ENCODE results near the gene BPTF. TPM values are rescaled to one million over a fixed set of nuclear protein-coding genes. Genes with fewer than 3 reads are reported as not detected.
"Not testable (repeated sequence)": the region's sequence is repeated elsewhere in the genome, so short reads cannot be mapped to it uniquely, and the experiment has no call there.

BPTF gene
- total RNA-seq, 1 experiment from 2014 or later = 24.1 TPM

DNA sequence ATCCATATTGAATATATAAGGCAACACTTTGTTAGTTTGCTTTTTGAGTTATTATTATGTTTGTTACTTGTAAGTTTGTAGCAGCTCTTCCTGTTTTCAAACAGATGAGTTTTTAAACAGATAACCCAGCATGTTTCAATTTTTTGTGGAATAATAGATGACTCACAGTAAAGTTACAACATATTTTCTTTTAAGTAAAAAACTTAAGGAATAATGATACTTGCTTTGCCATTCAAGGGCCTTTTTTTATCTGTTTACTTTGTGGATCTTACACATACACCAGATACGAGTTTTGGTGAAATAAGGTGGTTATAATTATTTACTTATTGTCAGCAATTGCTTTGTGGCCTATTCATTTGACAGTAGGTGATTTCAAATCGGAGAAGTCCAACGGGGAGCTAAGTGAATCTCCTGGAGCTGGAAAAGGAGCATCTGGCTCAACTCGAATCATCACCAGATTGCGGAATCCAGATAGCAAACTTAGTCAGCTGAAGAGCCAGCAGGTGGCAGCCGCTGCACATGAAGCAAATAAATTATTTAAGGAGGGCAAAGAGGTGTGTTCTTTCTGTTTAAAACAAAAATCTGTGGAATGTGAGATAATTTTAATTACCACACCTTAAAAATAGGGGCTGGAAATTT is 66.3 kb downstream of the BPTF start:
- peak; percentile 68 for DNase-seq (ENCODE audit: low read depth)

DNA sequence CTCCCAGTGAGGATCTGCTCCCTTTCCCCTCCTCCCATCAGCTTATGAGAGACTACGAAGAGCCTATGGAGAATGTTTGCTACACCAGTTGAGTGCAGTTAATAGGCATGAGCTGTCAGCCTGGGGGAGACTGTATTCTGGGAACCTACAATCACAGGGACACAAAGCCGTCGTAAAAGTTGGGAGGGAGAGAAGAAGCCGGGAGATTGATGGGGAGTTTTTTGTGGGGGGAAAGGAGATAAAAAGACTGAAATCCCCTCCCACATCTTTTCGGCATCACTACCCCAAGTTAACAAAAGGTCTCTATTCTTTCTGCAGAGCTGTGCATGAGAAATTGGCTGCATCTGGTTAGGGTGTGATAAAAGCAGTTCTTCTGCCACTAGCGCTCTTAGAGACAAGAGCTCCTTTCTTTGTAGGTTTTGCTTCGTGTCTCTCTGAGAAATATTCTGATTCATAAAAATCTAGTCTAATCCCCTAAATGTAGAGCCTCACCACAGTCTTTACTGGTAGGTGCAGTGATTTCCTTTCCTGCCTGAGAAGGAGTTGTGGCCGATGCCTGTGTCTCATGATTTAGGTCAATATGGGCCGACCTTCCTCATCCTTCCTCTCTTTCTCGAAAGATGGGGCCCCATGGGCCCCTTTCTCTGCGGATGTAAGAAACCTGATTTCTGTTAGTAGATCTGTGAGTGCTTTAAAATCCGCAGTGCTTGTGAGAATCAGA is 77.4 kb downstream of the BPTF start:
- DNase-seq (ENCODE audit: low read depth) = no peak

DNA sequence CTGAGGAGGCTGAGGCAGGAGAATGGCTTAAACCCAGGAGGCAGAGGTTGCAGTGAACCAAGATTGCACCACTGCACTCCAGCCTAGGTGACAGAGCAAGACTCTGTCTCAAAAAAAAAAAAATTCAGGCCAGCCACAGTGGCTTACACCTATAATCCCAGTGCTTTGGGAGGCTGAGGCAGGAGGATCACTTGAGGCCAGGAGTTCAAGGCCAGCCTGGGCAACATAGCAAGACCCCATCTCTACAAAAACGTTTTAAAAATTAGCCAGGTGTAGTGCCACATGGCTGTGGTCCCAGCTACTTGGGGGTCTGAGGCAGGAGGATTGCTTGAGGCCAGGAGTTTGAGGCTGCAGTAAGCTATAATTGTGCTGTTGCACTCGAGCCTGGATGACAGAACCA is 80.0 kb downstream of the BPTF start:
- not testable (repeated sequence) for DNase-seq (ENCODE audit: low read depth)

DNA sequence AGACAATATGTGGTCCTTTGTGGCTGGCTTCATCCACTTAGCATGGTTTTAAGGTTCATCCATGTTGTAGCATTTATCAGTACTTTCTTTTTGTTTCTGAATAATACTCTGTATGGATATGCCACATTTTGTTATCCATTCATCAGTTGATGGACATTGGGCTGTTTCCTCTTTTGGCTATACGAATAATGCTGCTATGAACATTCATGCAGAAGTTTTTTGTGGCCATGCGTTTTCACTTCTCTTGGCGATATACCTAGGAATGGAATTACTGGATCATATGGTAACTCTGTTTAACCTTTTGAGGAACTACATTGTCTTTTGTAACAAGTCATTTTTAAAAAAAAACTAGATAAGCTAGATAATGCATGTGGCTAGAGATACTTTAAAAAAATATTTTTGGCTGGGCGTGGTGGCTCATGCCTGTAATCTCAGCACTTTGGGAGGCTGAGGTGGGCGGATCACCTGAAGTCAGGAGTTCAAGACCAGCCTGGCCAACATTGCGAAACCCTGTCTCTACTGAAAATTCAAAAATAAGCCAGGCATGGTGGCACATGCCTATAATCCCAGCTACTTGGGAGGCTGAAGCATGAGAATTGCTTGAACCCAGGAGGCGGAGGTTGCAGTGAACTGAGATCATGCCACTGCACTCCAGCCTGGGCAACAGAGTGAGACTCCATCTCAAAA is 85.0 kb downstream of the BPTF start:
- not testable (repeated sequence) for DNase-seq (ENCODE audit: low read depth)

DNA sequence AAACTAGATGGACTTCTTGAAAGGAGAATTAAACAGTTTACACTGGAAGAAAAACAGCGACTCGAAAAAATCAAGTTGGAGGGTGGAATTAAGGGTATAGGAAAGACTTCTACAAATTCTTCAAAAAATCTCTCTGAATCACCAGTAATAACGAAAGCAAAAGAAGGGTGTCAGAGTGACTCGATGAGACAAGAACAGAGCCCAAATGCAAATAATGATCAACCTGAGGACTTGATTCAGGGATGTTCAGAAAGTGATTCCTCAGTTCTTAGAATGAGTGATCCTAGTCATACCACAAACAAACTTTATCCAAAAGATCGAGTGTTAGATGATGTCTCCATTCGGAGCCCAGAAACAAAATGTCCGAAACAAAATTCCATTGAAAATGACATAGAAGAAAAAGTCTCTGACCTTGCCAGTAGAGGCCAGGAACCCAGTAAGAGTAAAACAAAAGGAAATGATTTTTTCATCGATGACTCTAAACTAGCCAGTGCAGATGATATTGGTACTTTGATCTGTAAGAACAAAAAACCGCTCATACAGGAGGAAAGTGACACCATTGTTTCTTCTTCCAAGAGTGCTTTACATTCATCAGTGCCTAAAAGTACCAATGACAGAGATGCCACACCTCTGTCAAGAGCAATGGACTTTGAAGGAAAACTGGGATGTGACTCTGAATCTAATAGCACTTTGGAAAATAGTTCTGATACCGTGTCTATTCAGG is 85.9 kb downstream of the BPTF start:
- DNase-seq (ENCODE audit: low read depth) = no peak

DNA sequence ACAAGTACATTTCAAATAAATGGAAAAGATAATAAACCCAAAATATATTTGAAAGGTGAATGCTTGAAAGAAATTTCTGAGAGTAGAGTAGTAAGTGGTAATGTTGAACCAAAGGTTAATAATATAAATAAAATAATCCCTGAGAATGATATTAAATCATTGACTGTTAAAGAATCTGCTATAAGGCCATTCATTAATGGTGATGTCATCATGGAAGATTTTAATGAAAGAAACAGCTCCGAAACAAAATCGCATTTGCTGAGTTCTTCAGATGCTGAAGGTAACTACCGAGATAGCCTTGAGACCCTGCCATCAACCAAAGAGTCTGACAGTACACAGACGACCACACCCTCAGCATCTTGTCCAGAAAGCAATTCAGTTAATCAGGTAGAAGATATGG is 86.8 kb downstream of the BPTF start:
- DNase-seq (ENCODE audit: low read depth) = no peak

DNA sequence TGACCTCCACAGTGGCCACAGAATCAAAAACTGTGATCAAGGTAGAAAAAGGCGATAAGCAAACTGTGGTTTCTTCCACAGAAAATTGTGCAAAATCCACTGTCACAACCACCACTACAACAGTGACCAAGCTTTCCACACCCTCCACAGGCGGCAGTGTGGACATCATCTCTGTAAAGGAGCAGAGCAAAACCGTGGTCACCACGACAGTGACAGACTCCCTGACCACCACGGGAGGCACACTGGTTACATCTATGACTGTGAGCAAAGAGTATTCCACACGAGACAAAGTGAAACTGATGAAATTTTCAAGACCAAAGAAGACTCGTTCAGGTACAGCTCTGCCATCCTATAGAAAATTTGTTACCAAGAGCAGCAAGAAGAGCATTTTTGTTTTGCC is 87.4 kb downstream of the BPTF start:
- DNase-seq (ENCODE audit: low read depth) = no peak

DNA sequence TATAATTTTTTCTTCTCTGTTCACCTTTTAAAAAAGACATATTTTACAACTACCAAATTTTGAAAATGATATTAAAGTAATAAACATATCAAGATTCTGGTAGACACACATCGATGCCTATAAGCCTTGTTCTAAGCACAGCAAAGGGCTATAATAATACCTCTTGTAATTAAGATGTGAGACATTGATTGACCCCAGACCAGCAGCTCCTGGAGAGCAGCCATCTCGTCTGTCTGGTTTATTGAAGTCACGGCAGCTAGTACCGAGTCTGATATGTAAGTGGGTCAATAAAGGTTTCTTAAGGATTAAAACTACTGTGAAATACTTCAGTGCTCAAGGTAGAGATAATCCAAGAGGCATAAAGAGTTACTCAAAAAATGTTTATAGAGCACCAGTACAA is 94.9 kb downstream of the BPTF start:
- no peak for DNase-seq (ENCODE audit: low read depth)

DNA sequence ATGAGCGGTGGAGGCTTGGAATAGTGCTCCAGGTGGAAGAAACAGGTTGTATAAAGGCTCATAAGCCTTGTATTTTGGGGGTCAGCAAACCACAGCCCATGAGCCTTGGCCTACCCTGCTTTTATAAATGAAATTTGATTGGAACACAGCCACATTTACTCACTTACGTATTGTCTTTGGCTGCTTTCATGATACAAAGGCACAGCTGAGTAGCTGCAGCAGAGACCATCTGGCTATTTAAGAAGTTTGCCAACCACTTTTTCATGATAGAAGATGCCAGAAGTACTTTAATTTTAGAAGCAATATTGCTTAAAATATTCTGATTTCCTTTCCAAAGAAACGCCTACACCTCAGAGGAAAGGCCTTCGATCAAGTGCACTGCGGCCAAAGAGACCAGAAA is 97.2 kb downstream of the BPTF start:
- DNase-seq (ENCODE audit: low read depth) = no peak

DNA sequence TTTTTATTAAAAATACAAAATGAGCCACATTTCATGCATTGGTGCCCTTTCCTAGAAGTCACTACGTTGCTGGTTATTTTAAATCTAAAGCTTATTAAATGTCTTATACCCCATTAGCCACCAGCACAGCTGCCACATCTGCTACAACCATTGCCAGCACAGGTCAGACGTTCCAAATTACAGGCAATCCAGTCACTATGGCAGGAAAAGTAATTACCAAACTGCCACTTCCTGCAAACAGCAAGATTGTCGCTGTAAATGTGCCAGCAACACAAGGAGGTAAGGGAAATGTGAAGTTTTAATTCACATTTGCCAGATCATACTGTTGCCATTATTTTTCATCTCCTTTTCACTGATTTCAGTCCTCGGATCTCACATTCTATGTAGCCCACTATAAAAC is 103.5 kb downstream of the BPTF start:
- not testable (repeated sequence) for DNase-seq (ENCODE audit: low read depth)

DNA sequence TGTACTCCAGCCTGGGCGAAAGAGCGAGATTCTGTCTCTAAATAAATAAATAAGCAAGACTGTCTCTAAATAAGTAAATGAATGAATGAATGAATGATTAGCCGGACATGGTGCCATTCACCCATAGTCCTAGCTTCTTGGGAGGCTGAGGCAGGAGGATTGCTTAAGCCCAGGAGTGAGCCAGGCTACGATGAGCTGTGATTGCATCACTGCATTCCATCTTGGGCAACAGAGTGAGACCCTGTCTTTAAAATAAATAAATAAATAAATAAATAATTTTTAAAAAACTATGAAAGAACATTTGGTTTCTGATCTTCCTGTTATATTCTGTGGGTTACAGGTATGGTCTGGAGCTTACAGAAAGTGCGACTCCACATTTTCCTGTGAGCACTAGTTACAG is 105.9 kb downstream of the BPTF start:
- peak; percentile 2 for DNase-seq (ENCODE audit: low read depth)

DNA sequence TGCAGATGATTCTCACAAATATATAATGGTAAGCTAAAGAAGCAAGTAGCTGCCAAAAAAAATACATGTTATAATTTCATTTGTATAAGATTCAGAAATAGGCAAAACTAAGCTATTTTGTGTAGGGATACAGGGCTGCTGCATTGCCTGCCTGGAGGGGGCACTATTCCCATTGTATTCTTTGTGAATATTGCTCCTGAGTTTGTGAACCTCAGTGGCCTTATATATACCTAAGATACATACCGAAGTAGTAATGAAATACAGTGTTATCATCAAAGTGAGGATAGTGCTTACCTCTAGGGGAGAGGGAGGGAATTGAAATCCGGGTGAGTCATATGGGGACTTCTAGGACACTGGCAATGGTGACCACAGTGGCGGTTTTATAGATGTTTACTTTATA is 117.5 kb downstream of the BPTF start:
- DNase-seq (ENCODE audit: low read depth) = no peak

DNA sequence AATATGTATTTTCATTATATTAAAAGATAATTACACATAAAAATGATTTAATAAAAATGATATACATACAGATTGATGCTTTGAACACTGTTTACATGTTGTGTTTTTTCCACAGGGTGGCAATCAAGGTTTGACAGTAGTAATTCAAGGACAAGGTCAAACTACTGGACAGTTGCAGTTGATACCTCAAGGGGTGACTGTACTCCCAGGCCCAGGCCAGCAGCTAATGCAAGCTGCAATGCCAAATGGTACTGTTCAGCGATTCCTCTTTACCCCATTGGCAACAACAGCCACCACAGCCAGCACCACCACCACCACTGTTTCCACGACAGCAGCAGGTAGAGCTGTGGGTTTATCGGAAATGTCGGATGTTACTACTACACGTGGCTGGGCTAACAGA is 118.7 kb downstream of the BPTF start:
- no peak for DNase-seq (ENCODE audit: low read depth)

DNA sequence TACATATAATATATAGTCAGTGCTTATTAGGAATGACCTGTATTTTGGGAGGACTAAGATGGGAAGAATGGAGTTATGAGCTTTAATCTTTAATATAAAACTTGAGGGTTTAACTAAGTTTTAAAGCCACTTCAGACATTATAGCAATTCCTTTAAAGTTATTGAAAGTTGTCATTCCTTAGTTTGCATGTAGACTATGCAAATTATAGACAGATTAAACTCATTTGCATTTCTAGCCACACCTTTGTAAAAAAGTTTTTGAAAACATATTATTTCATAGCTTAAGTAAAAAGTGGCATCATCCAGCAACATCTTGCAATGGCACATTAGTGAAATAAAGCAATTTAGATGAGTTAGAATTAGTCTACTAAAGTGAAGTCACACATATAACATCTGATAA is 121.2 kb downstream of the BPTF start:
- no peak for DNase-seq (ENCODE audit: low read depth)

DNA sequence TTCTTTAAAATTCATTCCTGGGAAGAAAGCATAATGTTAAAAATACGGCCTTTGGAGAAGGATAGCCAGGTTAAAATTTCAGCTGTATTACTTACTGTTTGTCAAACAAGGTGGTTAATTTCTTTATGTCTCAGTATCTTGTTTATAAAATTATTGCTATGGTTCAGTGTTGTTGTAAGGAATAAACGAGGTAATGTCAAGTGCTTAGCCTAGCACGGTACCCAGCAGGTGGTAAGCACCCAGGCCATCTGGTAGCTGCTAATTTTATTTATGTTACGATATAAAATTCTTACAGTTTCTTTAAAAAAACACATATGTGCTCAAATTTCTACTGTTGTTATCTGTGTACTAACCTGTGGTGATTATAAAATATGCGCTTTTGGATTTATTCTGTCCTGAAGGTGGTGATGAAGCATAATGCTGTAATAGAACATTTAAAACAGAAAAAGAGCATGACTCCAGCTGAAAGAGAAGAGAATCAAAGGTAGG is 122.1 kb downstream of the BPTF start:
- DNase-seq (ENCODE audit: low read depth) = no peak

DNA sequence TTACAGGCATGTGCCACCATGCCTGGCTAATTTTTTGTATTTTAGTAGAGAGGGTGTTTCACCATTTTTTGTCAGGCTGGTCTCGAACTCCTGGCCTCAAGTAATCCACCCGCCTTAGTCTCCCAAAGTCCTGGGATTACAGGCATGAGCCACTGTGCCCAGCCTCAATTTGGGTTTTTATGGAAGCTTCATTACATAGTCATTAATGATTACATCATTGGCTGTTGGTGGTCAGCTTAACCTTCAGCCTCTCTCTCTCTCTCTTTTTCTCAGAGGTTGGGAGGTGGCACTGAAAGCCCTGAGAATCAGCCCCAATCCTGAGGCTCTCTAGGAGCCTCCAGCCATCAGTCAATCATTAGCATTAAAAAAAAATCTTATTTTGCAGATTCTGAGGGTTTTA is 125.6 kb downstream of the BPTF start:
- DNase-seq (ENCODE audit: low read depth) = no peak

DNA sequence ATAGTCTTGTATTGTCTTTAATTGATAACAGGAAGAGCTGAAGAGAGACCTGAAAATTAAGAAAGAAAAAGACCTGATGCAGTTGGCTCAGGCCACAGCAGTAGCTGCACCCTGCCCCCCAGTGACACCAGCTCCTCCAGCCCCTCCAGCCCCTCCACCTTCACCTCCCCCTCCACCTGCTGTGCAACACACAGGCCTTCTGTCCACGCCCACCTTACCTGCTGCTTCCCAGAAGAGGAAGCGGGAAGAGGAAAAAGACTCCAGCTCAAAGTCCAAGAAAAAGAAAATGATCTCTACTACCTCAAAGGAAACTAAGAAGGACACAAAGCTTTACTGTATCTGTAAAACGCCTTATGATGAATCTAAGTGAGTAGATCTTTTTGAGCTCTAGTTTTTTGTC is 134.2 kb downstream of the BPTF start:
- DNase-seq (ENCODE audit: low read depth) = no peak

DNA sequence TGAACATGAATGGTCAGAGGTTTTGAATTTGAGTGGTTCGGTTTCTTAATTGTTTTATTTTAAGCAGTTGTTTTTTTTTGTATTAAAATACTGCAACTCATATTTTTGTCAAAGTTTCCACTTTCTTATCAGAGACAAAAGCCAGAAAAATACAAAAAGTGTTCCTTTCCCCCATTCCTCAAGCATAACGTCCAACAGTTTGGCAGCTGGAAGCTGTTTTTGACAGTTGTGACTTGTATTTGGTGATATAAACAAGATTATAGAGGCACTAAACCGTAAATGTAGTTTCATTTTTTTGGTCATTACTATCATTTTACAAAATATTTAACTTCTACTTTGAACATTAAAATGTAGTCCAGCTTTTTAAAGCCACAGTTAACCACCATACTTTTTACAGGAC is 135.0 kb downstream of the BPTF start:
- not testable (repeated sequence) for DNase-seq (ENCODE audit: low read depth)

DNA sequence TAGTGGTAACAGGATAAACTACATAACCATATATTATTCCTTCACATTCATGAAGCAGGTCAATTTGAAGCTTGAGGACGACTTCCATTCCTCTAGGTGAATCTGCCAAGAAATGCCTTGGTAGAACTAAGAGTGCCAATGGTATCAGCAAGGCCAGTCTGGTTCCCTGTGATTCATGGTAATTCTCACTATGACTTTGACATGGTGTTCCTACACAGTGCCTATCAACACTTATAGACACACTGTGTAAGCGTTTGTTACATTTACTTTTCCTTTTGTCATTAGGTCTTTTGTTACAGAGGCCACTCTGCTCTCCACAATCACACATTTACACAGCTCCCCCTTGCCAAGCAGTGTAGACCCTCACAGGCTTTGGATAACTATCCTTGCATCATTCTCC is 136.9 kb downstream of the BPTF start:
- not testable (repeated sequence) for DNase-seq (ENCODE audit: low read depth)

DNA sequence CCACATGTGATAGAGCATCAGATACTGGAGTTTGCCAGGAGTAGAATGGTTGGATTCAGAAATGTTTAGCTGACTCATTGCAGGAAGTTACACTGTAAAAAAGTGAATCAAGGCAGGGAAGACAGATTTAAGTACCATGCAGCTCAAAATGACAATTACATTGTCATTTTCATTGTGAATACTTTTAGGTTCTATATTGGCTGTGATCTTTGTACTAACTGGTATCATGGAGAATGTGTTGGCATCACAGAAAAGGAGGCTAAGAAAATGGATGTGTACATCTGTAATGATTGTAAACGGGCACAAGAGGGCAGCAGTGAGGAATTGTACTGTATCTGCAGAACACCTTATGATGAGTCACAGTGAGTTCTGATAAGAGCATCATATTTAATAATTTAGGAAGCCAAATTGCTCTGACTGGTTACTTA is 137.9 kb downstream of the BPTF start:
- DNase-seq (ENCODE audit: low read depth) = peak; percentile 62

DNA sequence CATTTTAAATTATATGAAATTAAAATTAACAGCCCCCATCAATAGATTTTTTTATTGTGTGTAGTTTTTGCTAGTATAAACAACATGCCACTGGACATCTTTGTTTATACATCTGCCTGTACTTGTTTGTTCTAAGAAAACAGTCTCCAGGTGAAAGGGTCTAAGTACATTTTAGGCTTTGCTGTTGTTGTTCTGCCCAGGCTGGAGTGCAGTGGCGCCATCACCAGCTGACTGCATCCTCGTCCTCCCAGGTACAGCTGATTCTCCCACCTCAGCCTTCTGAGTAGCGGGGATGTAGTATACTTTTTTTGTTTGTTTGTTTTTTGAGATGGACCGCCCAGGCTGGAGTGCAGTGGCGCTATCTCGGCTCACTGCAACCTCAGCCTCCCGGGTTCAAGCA is 145.5 kb downstream of the BPTF start:
- no peak for DNase-seq (ENCODE audit: low read depth)

DNA sequence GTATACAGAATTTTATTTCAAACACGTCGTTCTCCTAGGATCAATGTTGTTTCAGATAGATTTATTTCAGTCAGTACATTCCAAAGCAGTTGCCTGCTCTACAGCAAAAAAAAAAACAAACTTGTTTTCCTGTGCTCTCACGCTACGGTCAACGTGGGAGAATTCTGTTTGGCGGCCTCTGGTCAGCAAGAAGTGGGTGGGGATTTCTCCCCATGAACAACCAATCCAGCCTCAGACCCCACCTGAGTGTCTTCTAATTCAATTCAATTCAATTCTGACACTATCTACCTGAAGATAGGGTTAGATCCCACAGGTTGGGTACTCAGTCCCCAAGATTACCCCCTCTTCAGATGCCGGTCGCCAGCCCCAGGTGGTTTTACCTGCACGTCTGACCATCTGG is 148.9 kb downstream of the BPTF start:
- DNase-seq (ENCODE audit: low read depth) = no peak
